ENCODE data around the gene ABCD2.
"Not testable (repeated sequence)": the region's sequence is repeated elsewhere in the genome, so short reads cannot be mapped to it uniquely, and the experiment has no call there.

Gene ABCD2

DNA sequence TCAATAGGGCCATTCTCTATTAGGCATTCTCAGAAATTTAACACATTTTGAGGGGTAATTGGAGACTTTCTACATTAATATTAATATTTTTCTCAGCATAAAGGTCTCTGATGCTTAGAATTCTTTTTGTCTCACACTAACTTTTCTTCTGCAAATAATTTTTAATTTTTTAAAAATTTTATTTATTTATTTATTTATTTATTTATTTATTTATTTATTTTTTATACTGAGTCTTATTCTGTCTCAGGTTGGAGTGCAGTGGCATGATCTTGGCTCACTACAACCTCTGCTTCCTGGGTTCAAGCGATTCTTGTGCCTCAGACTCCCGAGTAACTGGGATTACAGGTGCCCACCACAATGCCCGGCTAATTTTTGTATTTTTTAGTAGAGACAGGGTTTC is 17.7 kb downstream of the ABCD2 start:
- not testable (repeated sequence) for H3K4me1 ChIP-seq (ENCODE audit: control insufficient read depth in 1 of 2, insufficient read depth in 2 of 2, low read length in 2 of 2); H3K27me3 ChIP-seq (ENCODE audit: insufficient read depth, low read length); H2AFZ ChIP-seq (ENCODE audit: insufficient read depth, low read length, poor library complexity); H3K4ac ChIP-seq (ENCODE audit: low read depth, low read length); H2AK5ac ChIP-seq (ENCODE audit: low read length); H3K9me3 ChIP-seq (ENCODE audit: insufficient read depth, low read depth, low read length); H2BK5ac ChIP-seq (ENCODE audit: low read depth, low read length, poor library complexity); H4K12ac ChIP-seq (ENCODE audit: low read depth, low read length); H3K9ac ChIP-seq (ENCODE audit: low read length); DNase-seq; H4K91ac ChIP-seq (ENCODE audit: low read depth, low read length); H2BK120ac ChIP-seq (ENCODE audit: insufficient read depth, low read length, poor library complexity); H3K4me2 ChIP-seq (ENCODE audit: low read length); H2BK12ac ChIP-seq (ENCODE audit: low read length); H3K4me3 ChIP-seq (ENCODE audit: low read depth, low read length); H3K23ac ChIP-seq (ENCODE audit: low read length); H3K79me2 ChIP-seq (ENCODE audit: control insufficient read depth, insufficient read depth, low read length, poor library complexity); H3K79me1 ChIP-seq (ENCODE audit: low read length); H3K18ac ChIP-seq (ENCODE audit: low read length); H4K8ac ChIP-seq (ENCODE audit: low read depth, low read length); H3K27ac ChIP-seq (ENCODE audit: low read depth, low read length); H3K36me3 ChIP-seq (ENCODE audit: control insufficient read depth in 1 of 2, insufficient read depth in 2 of 2, low read length in 2 of 2); H3K14ac ChIP-seq (ENCODE audit: low read length)
- WGBS (ENCODE audit: extremely low coverage, insufficient coverage, insufficient read length) = no CpG with 5 or more reads among the region's 3 CpGs

DNA sequence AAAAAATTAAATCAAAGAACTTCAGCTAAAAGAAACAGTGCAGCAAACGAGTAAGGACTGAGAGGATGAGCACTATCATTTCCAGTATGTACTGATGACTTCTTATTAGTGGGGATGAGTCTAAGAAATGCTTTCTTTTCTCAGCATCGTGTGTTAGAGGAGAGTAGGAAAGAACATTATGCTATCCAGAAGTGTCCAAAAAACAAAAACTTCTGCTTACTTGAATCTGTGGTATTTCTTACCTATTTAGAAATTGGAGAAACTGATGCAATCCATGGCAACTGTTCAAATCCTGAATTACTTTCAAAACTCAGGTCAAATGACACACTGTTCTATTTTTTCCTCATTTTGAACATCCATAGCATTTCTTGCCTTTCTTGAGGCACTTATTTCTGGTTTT is 23.7 kb downstream of the ABCD2 start:
- no CpG with 5 or more reads among the region's 2 CpGs for WGBS (ENCODE audit: extremely low coverage, insufficient coverage, insufficient read length)
- H2AK5ac ChIP-seq (ENCODE audit: low read length) = no peak overlapping the region
- H3K14ac ChIP-seq (ENCODE audit: low read length) = no peak overlapping the region
- H2AFZ ChIP-seq (ENCODE audit: insufficient read depth, low read length, poor library complexity) = no peak overlapping the region
- no peak overlapping the region for H4K91ac ChIP-seq (ENCODE audit: low read depth, low read length)
- H3K4me1 ChIP-seq (ENCODE audit: control insufficient read depth in 1 of 2, insufficient read depth in 2 of 2, low read length in 2 of 2) = no peaks in the 10 kb centered on the region
- H3K4me3 ChIP-seq (ENCODE audit: low read depth, low read length) = no peak overlapping the region
- H3K9ac ChIP-seq (ENCODE audit: low read length) = no peak overlapping the region
- no peak overlapping the region for H3K18ac ChIP-seq (ENCODE audit: low read length)
- no peak overlapping the region for H4K8ac ChIP-seq (ENCODE audit: low read depth, low read length)
- H2BK5ac ChIP-seq (ENCODE audit: low read depth, low read length, poor library complexity) = no peak overlapping the region
- no peak overlapping the region for H3K4ac ChIP-seq (ENCODE audit: low read depth, low read length)
- H4K12ac ChIP-seq (ENCODE audit: low read depth, low read length) = no peak overlapping the region
- H3K23ac ChIP-seq (ENCODE audit: low read length) = no peak overlapping the region
- DNase-seq = no peak
- no peaks in the 10 kb centered on the region for H3K36me3 ChIP-seq (ENCODE audit: control insufficient read depth in 1 of 2, insufficient read depth in 2 of 2, low read length in 2 of 2)
- H3K27me3 ChIP-seq (ENCODE audit: insufficient read depth, low read length) = no peaks in the 10 kb centered on the region
- no peak overlapping the region for H2BK120ac ChIP-seq (ENCODE audit: insufficient read depth, low read length, poor library complexity)
- H2BK12ac ChIP-seq (ENCODE audit: low read length) = no peak overlapping the region
- H3K79me2 ChIP-seq (ENCODE audit: control insufficient read depth, insufficient read depth, low read length, poor library complexity) = no peaks in the 10 kb centered on the region
- no peaks in the 10 kb centered on the region for H3K9me3 ChIP-seq (ENCODE audit: insufficient read depth, low read depth, low read length)
- H3K27ac ChIP-seq (ENCODE audit: low read depth, low read length) = no peak overlapping the region
- no peak overlapping the region for H3K4me2 ChIP-seq (ENCODE audit: low read length)
- no peaks in the 10 kb centered on the region for H3K79me1 ChIP-seq (ENCODE audit: low read length)

DNA sequence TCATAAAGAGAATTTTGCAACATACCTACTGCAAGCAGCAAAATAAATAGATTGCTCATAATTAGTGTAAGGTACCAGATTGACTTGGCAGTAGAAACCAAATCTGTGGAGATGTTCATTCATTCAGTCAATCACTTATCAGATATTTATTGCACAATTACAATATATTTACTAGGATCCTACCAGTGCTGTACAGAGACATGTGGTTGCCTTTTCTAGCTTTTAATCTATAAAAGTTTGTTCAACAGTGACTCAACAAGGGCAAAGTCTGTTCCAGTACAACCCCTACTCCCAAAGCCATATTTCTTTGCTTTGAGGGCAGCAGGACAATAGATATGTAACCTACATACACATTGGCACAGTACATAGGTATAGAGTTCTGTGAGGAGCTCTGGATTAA is 27.3 kb downstream of the ABCD2 start:
- H3K4ac ChIP-seq (ENCODE audit: low read depth, low read length) = no peak overlapping the region
- no peak overlapping the region for H4K8ac ChIP-seq (ENCODE audit: low read depth, low read length)
- no peaks in the 10 kb centered on the region for H3K36me3 ChIP-seq (ENCODE audit: control insufficient read depth in 1 of 2, insufficient read depth in 2 of 2, low read length in 2 of 2)
- H2BK12ac ChIP-seq (ENCODE audit: low read length) = no peak overlapping the region
- no peak overlapping the region for H2AFZ ChIP-seq (ENCODE audit: insufficient read depth, low read length, poor library complexity)
- no peak overlapping the region for H3K4me2 ChIP-seq (ENCODE audit: low read length)
- no peaks in the 10 kb centered on the region for H3K4me1 ChIP-seq (ENCODE audit: control insufficient read depth in 1 of 2, insufficient read depth in 2 of 2, low read length in 2 of 2)
- H3K27me3 ChIP-seq (ENCODE audit: insufficient read depth, low read length) = no peaks in the 10 kb centered on the region
- H2BK5ac ChIP-seq (ENCODE audit: low read depth, low read length, poor library complexity) = no peak overlapping the region
- H3K79me1 ChIP-seq (ENCODE audit: low read length) = no peaks in the 10 kb centered on the region
- H4K12ac ChIP-seq (ENCODE audit: low read depth, low read length) = no peak overlapping the region
- DNase-seq = no peak
- H2AK5ac ChIP-seq (ENCODE audit: low read length) = no peak overlapping the region
- H3K27ac ChIP-seq (ENCODE audit: low read depth, low read length) = no peak overlapping the region
- H3K14ac ChIP-seq (ENCODE audit: low read length) = no peak overlapping the region
- H3K18ac ChIP-seq (ENCODE audit: low read length) = no peak overlapping the region
- no peak overlapping the region for H4K91ac ChIP-seq (ENCODE audit: low read depth, low read length)
- H3K79me2 ChIP-seq (ENCODE audit: control insufficient read depth, insufficient read depth, low read length, poor library complexity) = no peaks in the 10 kb centered on the region
- no peaks in the 10 kb centered on the region for H3K9me3 ChIP-seq (ENCODE audit: insufficient read depth, low read depth, low read length)
- H3K4me3 ChIP-seq (ENCODE audit: low read depth, low read length) = no peak overlapping the region
- no peak overlapping the region for H2BK120ac ChIP-seq (ENCODE audit: insufficient read depth, low read length, poor library complexity)
- H3K9ac ChIP-seq (ENCODE audit: low read length) = no peak overlapping the region
- H3K23ac ChIP-seq (ENCODE audit: low read length) = no peak overlapping the region

DNA sequence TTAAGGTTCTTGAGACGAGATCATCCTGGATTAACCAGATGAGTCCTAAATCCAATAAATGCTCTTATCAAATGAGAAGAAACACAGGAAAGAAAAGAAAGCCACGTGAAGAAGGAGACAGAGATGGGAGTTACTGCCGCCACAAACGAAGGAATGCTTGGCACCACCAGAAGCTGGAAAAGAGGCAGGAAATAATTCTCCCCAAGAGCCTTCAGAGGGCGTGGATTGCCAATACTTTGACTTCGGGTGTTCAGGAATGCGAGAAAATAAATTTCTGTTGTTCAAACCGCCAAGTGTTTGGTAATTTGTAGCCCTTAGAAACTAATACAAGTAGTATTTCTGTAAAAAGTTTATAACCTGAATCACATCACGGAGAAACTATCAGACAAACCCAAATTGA is 31.3 kb downstream of the ABCD2 start:
- H3K79me1 ChIP-seq (ENCODE audit: low read length) = no peaks in the 10 kb centered on the region
- H3K27ac ChIP-seq (ENCODE audit: low read depth, low read length) = no peak overlapping the region
- H4K91ac ChIP-seq (ENCODE audit: low read depth, low read length) = no peak overlapping the region
- no CpG with 5 or more reads among the region's 9 CpGs for WGBS (ENCODE audit: extremely low coverage, insufficient coverage, insufficient read length)
- no peaks in the 10 kb centered on the region for H3K9me3 ChIP-seq (ENCODE audit: insufficient read depth, low read depth, low read length)
- H3K36me3 ChIP-seq (ENCODE audit: control insufficient read depth in 1 of 2, insufficient read depth in 2 of 2, low read length in 2 of 2) = no peaks in the 10 kb centered on the region
- no peak overlapping the region for H2AFZ ChIP-seq (ENCODE audit: insufficient read depth, low read length, poor library complexity)
- H3K4me1 ChIP-seq (ENCODE audit: control insufficient read depth in 1 of 2, insufficient read depth in 2 of 2, low read length in 2 of 2) = no peaks in the 10 kb centered on the region
- no peak overlapping the region for H2BK120ac ChIP-seq (ENCODE audit: insufficient read depth, low read length, poor library complexity)
- no peak overlapping the region for H3K18ac ChIP-seq (ENCODE audit: low read length)
- H3K79me2 ChIP-seq (ENCODE audit: control insufficient read depth, insufficient read depth, low read length, poor library complexity) = no peaks in the 10 kb centered on the region
- no peak overlapping the region for H3K4me3 ChIP-seq (ENCODE audit: low read depth, low read length)
- DNase-seq = no peak
- no peak overlapping the region for H2BK12ac ChIP-seq (ENCODE audit: low read length)
- no peak overlapping the region for H4K12ac ChIP-seq (ENCODE audit: low read depth, low read length)
- H3K27me3 ChIP-seq (ENCODE audit: insufficient read depth, low read length) = no peaks in the 10 kb centered on the region
- H3K4me2 ChIP-seq (ENCODE audit: low read length) = no peak overlapping the region
- H4K8ac ChIP-seq (ENCODE audit: low read depth, low read length) = no peak overlapping the region
- H3K9ac ChIP-seq (ENCODE audit: low read length) = no peak overlapping the region
- H3K4ac ChIP-seq (ENCODE audit: low read depth, low read length) = no peak overlapping the region
- H2BK5ac ChIP-seq (ENCODE audit: low read depth, low read length, poor library complexity) = no peak overlapping the region
- H3K23ac ChIP-seq (ENCODE audit: low read length) = no peak overlapping the region
- no peak overlapping the region for H2AK5ac ChIP-seq (ENCODE audit: low read length)
- H3K14ac ChIP-seq (ENCODE audit: low read length) = no peak overlapping the region

DNA sequence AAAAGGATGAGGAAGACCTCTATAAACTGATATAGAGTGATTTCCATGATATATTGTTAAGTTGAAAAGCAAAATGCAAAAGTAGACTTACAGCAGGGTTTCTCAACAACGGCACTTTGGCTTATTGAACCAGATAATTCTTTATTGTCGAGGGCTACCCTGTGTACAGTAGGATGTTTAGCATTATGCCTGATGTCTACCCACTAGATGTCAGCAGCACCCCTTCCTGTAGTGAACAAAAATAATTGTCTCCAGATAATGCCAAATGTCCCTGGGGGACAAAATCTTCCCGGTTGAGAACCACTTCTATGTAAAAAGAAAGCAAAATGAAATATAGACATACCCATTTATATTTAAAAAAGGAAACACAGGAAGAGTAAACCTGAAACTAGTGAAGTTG is 32.4 kb downstream of the ABCD2 start:
- Histone ChIP-seq H3K79me2 (ENCODE audit: control insufficient read depth, insufficient read depth, low read length, poor library complexity) (no peaks in the 10 kb centered on the region), H2AK5ac (ENCODE audit: low read length) (no peak overlapping the region), H3K4me2 (ENCODE audit: low read length) (no peak overlapping the region), H3K4me1 (ENCODE audit: control insufficient read depth in 1 of 2, insufficient read depth in 2 of 2, low read length in 2 of 2) (no peaks in the 10 kb centered on the region), H3K18ac (ENCODE audit: low read length) (no peak overlapping the region), H3K9ac (ENCODE audit: low read length) (no peak overlapping the region), H4K12ac (ENCODE audit: low read depth, low read length) (no peak overlapping the region), H3K23ac (ENCODE audit: low read length) (no peak overlapping the region), H4K91ac (ENCODE audit: low read depth, low read length) (no peak overlapping the region), H3K9me3 (ENCODE audit: insufficient read depth, low read depth, low read length) (no peaks in the 10 kb centered on the region), H3K79me1 (ENCODE audit: low read length) (no peaks in the 10 kb centered on the region), H2BK12ac (ENCODE audit: low read length) (no peak overlapping the region), H3K14ac (ENCODE audit: low read length) (no peak overlapping the region), H2BK5ac (ENCODE audit: low read depth, low read length, poor library complexity) (no peak overlapping the region), H3K4me3 (ENCODE audit: low read depth, low read length) (no peak overlapping the region), H2BK120ac (ENCODE audit: insufficient read depth, low read length, poor library complexity) (no peak overlapping the region), H2AFZ (ENCODE audit: insufficient read depth, low read length, poor library complexity) (no peak overlapping the region), H3K4ac (ENCODE audit: low read depth, low read length) (no peak overlapping the region), H3K27ac (ENCODE audit: low read depth, low read length) (no peak overlapping the region), H4K8ac (ENCODE audit: low read depth, low read length) (no peak overlapping the region), H3K27me3 (ENCODE audit: insufficient read depth, low read length) (no peaks in the 10 kb centered on the region), H3K36me3 (ENCODE audit: control insufficient read depth in 1 of 2, insufficient read depth in 2 of 2, low read length in 2 of 2) (no peaks in the 10 kb centered on the region)
- no CpG with 5 or more reads among the region's 3 CpGs for WGBS (ENCODE audit: extremely low coverage, insufficient coverage, insufficient read length)
- DNase-seq = no peak

Measured in trophoblast cell (in vitro differentiated cells and primary cell).